IMR-90 (cell line): ENCODE results near the gene SBK2.

ENCODE experiments used
- BHLHE40 ChIP-seq: fragments of 150-350 bp; IDR thresholded peaks from 2 replicates; pipeline ENCODE4 v1.6.1; 2016; ENCODE audit warnings: mild to moderate bottlenecking, low read depth, low read length
- CEBPB ChIP-seq: IDR thresholded peaks from 2 replicates; pipeline ENCODE4 v1.6.1; 2012; ENCODE audit warnings: low read depth, low read length, improper control_type of control experiment
- CHD1 ChIP-seq: IDR thresholded peaks from 2 replicates; pipeline ENCODE4 v1.6.1; 2012; ENCODE audit warnings: low read depth, low read length, improper control_type of control experiment
- CTCF ChIP-seq: conservative IDR thresholded peaks from 2 replicates; pipeline ENCODE4 v1.5.1; 2012; ENCODE audit warnings: mild to moderate bottlenecking, low read depth, low read length, improper control_type of control experiment
- MAFK ChIP-seq: IDR thresholded peaks from 2 replicates; pipeline ENCODE4 v1.6.1; 2012; ENCODE audit warnings: low read depth, low read length, improper control_type of control experiment
- MXI1 ChIP-seq: IDR thresholded peaks from 2 replicates; pipeline ENCODE4 v1.6.1; 2012; ENCODE audit warnings: low read depth, mild to moderate bottlenecking, low read length, moderate library complexity, borderline replicate concordance
- POLR2A ChIP-seq: IDR thresholded peaks from 2 replicates; pipeline ENCODE4 v1.6.1; 2012; ENCODE audit warnings: mild to moderate bottlenecking, low read depth, low read length
- SMC3 ChIP-seq: fragments of 150-350 bp; IDR thresholded peaks from 2 replicates; pipeline ENCODE4 v1.6.1; 2016; ENCODE audit warnings: low read depth, mild to moderate bottlenecking, antibody characterized with exemption, low read length, moderate library complexity
- USF2 ChIP-seq: fragments of 150-350 bp; IDR thresholded peaks from 2 replicates; pipeline ENCODE4 v1.6.1; 2017; ENCODE audit warnings: mild to moderate bottlenecking, antibody characterized with exemption, low read length, low read depth

DNA sequence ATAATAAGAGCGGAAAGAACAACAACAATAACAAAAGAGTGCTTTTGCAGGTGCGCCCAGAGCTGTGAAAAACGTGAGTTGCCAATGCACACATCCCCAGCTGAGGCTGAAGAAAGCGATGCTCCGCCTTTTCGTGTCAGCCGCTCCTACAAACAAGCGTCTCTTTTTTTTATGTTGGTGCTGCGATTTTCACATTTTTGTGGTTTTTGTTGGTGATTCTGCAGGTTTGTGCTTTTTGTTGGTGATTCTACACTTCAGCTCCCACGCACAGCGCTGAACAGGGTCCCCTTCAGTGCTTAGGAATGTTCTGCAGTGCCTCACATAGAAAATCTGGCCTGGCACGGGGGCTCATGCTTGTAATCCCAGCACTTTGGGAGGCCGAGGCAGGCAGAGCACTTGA, 15.7 kb upstream of the SBK2 start:
- TF ChIP-seq CEBPB = no peak
- TF ChIP-seq CTCF = no peak
- peak; percentile 33; the same call in 1 of the 2 replicates for TF ChIP-seq MAFK
- no peak for TF ChIP-seq SMC3
- no peak for TF ChIP-seq POLR2A
- no peak for TF ChIP-seq USF2
- no peak for TF ChIP-seq MXI1
- peak; percentile 80; the same call in 1 of the 2 replicates for TF ChIP-seq BHLHE40
- TF ChIP-seq CHD1 = no peak
